SU-DHL-6 (cell line): ENCODE results near the gene P3H2.

Source experiments
- H2AFZ ChIP-seq: fragments of 200-600 bp; sonication (generic); 2 replicates; pipeline ENCODE4 v1.6.1; 2014; ENCODE audit warnings: low read depth, mild to moderate bottlenecking, moderate library complexity, mixed read lengths, antibody characterized with exemption, low read length; ENCODE audit not compliant: severe bottlenecking
- H3F3A ChIP-seq: fragments of 200-600 bp; shearing (Covaris generic); 2 replicates; pipeline ENCODE4 v1.6.0; 2016; ENCODE audit warnings: antibody characterized with exemption, mild to moderate bottlenecking; ENCODE audit not compliant: insufficient read depth
- H3K27ac ChIP-seq: fragments of 200-600 bp; sonication (generic); 2 replicates; pipeline ENCODE4 v1.5.1; 2016; ENCODE audit warnings: low read depth, mild to moderate bottlenecking, low read length, moderate library complexity, mixed read lengths
- H3K27me3 ChIP-seq: fragments of 200-600 bp; sonication (generic), shearing (Covaris generic); 2 replicates; pipeline ENCODE4 v1.6.0; 2014; ENCODE audit warnings: mild to moderate bottlenecking, low read length
- H3K36me3 ChIP-seq: fragments of 200-600 bp; sonication (generic); 2 replicates; pipeline ENCODE4 v1.6.1; 2014; ENCODE audit warnings: mild to moderate bottlenecking, low read length, mixed read lengths
- H3K4me2 ChIP-seq: fragments of 300-600, 200-600 bp; shearing (Covaris generic), sonication (generic); 2 replicates; pipeline ENCODE4 v1.6.0; 2014; ENCODE audit warnings: low read length, low read depth, mild to moderate bottlenecking; ENCODE audit not compliant: poor library complexity, severe bottlenecking
- H3K4me3 ChIP-seq: fragments of 200-600 bp; sonication (generic); 2 replicates; pipeline ENCODE4 v1.5.1; 2014; ENCODE audit warnings: antibody characterized with exemption, low read length, mild to moderate bottlenecking, mixed read lengths; ENCODE audit not compliant: insufficient read depth, poor library complexity, severe bottlenecking
- H3K79me2 ChIP-seq: fragments of 200-600 bp; sonication (generic); 2 replicates; pipeline ENCODE4 v1.6.1; 2014; ENCODE audit warnings: mild to moderate bottlenecking, low read length, moderate library complexity; ENCODE audit not compliant: insufficient read depth
- H3K9ac ChIP-seq: fragments of 200-600 bp; sonication (generic); 2 replicates; pipeline ENCODE4 v1.7.0; 2014; ENCODE audit warnings: mild to moderate bottlenecking, low read length
- H3K9me2 ChIP-seq: fragments of 200-600 bp; sonication (generic); replicated peaks from 2 replicates; pipeline ENCODE4 v1.6.1; 2014; ENCODE audit warnings: low read length; ENCODE audit not compliant: insufficient read depth
- H3K9me3 ChIP-seq: fragments of 200-600 bp; sonication (generic); 2 replicates; pipeline ENCODE4 v1.6.1; 2014; ENCODE audit warnings: low read length, mixed read lengths; ENCODE audit not compliant: insufficient read depth
- H4K20me1 ChIP-seq: fragments of 200-600 bp; sonication (generic); 2 replicates; pipeline ENCODE4 v1.6.1; 2014; ENCODE audit warnings: low read depth, mild to moderate bottlenecking, antibody characterized with exemption, low read length, moderate library complexity, mixed read lengths
- CTCF ChIP-seq: fragments of 200-600 bp; sonication (generic); IDR thresholded peaks from one replicate; pipeline ENCODE4 v1.5.1; 2017; ENCODE audit warnings: antibody characterized with exemption, mild to moderate bottlenecking, low read length, moderate library complexity; ENCODE audit not compliant: insufficient read depth, poor library complexity, severe bottlenecking
- EZH2phosphoT487 ChIP-seq: fragments of 200-600 bp; sonication (generic), shearing (Covaris generic); conservative IDR thresholded peaks from 2 replicates; pipeline ENCODE4 v1.6.1; 2018; ENCODE audit warnings: mild to moderate bottlenecking, antibody characterized with exemption, low read length, moderate library complexity, mixed read lengths

The P3H2 gene

DNA sequence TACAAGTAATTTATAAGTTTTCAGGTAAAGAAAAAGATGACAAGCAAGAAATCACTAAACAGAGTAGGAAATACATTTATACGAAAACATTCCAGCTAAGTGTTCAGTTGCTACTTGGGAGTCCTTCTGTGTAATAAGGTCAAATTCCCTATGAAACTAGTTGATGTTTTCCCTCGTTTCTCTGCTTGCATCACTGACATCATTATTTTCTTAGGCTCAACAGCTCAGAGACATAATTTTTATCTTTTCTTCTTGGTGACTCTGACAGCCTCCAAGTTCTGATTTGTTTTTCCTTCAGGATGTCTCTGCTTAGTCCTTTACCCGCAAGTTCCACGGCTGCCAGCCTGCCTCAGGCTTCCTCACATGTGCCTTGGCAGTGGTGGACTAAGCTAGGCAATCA is 173.6 kb downstream of the P3H2 start:
- H3K79me2 ChIP-seq = no peaks in the 10 kb centered on the region
- TF ChIP-seq CTCF = no peak
- no peak for TF ChIP-seq EZH2phosphoT487
- no peaks in the 10 kb centered on the region for H3K9me2 ChIP-seq
- no peaks in the 10 kb centered on the region for H4K20me1 ChIP-seq
- no peaks in the 10 kb centered on the region for H3K9me3 ChIP-seq
- H3K9ac ChIP-seq = no peak overlapping the region
- no peaks in the 10 kb centered on the region for H3K27me3 ChIP-seq
- H3K4me3 ChIP-seq = no peak overlapping the region
- no peaks in the 10 kb centered on the region for H3K36me3 ChIP-seq
- no peak overlapping the region for H3K4me2 ChIP-seq
- no peak overlapping the region for H3K27ac ChIP-seq
- no peaks in the 10 kb centered on the region for H3F3A ChIP-seq
- no peak overlapping the region for H2AFZ ChIP-seq

GRCh38 chr3:189945935-189946709 is 174.6 kb downstream of the P3H2 start:
- no peaks in the 10 kb centered on the region for H4K20me1 ChIP-seq
- no peaks in the 10 kb centered on the region for H3K9me2 ChIP-seq
- no peak overlapping the region for H2AFZ ChIP-seq
- no peak for TF ChIP-seq CTCF
- no peak for TF ChIP-seq EZH2phosphoT487
- no peaks in the 10 kb centered on the region for H3K9me3 ChIP-seq
- no peak overlapping the region for H3K9ac ChIP-seq
- H3F3A ChIP-seq = no peaks in the 10 kb centered on the region
- H3K4me3 ChIP-seq = no peak overlapping the region
- no peaks in the 10 kb centered on the region for H3K79me2 ChIP-seq
- no peaks in the 10 kb centered on the region for H3K27me3 ChIP-seq
- H3K36me3 ChIP-seq = no peaks in the 10 kb centered on the region
- H3K27ac ChIP-seq = no peak overlapping the region
- no peak overlapping the region for H3K4me2 ChIP-seq

GRCh38 chr3:189944285-189945145 is 176.2 kb downstream of the P3H2 start:
- Histone ChIP-seq H3K4me3 (no peak overlapping the region), H3K9me3 (no peaks in the 10 kb centered on the region), H3K27me3 (no peaks in the 10 kb centered on the region), H3K36me3 (no peaks in the 10 kb centered on the region), H3K27ac (no peak overlapping the region), H3K9ac (no peak overlapping the region), H3K79me2 (no peaks in the 10 kb centered on the region), H2AFZ (no peak overlapping the region), H3F3A (no peaks in the 10 kb centered on the region), H4K20me1 (no peaks in the 10 kb centered on the region), H3K4me2 (no peak overlapping the region), H3K9me2 (no peaks in the 10 kb centered on the region)
- TF ChIP-seq CTCF (no peak), EZH2phosphoT487 (no peak)
